GM10266 (cell line): ENCODE results near the gene MYO10.

ENCODE experiments used
- DNase-seq: peaks from one replicate; pipeline ENCODE4 v3.0.0; 2012; ENCODE audit errors: extremely low spot score
- CTCF ChIP-seq: IDR thresholded peaks from 2 replicates; pipeline ENCODE4 v1.5.1; 2012; ENCODE audit warnings: mild to moderate bottlenecking, low read depth; ENCODE audit not compliant: control insufficient read depth, insufficient read depth; ENCODE audit errors: missing control alignments

MYO10 gene

GRCh38 chr5:16809010-16809394 lies 127.1 kb downstream of the MYO10 start:
- DNase-seq: no peak
- no peak for TF ChIP-seq CTCF

GRCh38 chr5:16808021-16808420 lies 128.1 kb downstream of the MYO10 start:
- DNase-seq: no peak
- TF ChIP-seq CTCF: no peak

GRCh38 chr5:16807547-16807864 lies 128.6 kb downstream of the MYO10 start:
- no peak for TF ChIP-seq CTCF
- DNase-seq: no peak

GRCh38 chr5:16806711-16807546 lies 129.2 kb downstream of the MYO10 start:
- no peak for DNase-seq
- TF ChIP-seq CTCF: no peak

GRCh38 chr5:16805486-16805885 lies 130.6 kb downstream of the MYO10 start:
- TF ChIP-seq CTCF: no peak
- no peak for DNase-seq

GRCh38 chr5:16803831-16804230 lies 132.3 kb downstream of the MYO10 start:
- DNase-seq: no peak

GRCh38 chr5:16800477-16800876 lies 135.6 kb downstream of the MYO10 start:
- no peak for DNase-seq
- TF ChIP-seq CTCF: no peak

More at GRCh38 chr5:16803831-16804230, 132.3 kb downstream of the MYO10 start:
- TF ChIP-seq CTCF: no peak
